ENCODE data around the gene GATB.

DNA sequence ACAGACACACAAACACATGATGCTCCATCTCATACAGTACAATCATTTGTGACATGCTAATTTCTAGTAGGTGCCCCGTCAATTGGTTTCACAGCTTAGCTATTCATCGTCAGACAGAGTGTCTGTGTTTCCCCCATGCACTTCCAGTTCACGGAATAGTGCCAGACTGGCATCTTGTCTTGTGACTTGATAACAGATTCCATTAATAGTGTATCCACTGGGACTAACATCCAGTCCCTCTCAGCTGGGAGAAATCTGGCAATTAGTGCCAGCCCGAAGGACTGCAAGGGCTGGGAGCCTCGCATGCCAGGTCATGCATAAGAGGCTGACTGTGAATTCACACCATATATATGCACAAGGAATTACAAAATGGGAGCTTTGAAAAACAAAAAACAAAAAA, 20.2 kb upstream of the GATB start:
- no peak for TF ChIP-seq EZH2 (IDR thresholded peaks at IDR 0.05; ENCODE audit: low read length, missing control alignments)
- TF ChIP-seq, protein P1, sequence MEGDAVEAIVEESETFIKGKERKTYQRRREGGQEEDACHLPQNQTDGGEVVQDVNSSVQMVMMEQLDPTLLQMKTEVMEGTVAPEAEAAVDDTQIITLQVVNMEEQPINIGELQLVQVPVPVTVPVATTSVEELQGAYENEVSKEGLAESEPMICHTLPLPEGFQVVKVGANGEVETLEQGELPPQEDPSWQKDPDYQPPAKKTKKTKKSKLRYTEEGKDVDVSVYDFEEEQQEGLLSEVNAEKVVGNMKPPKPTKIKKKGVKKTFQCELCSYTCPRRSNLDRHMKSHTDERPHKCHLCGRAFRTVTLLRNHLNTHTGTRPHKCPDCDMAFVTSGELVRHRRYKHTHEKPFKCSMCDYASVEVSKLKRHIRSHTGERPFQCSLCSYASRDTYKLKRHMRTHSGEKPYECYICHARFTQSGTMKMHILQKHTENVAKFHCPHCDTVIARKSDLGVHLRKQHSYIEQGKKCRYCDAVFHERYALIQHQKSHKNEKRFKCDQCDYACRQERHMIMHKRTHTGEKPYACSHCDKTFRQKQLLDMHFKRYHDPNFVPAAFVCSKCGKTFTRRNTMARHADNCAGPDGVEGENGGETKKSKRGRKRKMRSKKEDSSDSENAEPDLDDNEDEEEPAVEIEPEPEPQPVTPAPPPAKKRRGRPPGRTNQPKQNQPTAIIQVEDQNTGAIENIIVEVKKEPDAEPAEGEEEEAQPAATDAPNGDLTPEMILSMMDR (conservative IDR thresholded peaks at IDR 0.05 in 1 of 2, IDR thresholded peaks at IDR 0.05 in 1 of 2; ENCODE audit: low read depth in 1 of 2, low read length in 2 of 2) = no peak

Measured in fibroblast of lung (primary cell).